Fibroblast of the conjunctiva (primary cell): Measurements from ENCODE around the gene RBM19.
"Not testable (repeated sequence)": the region's sequence is repeated elsewhere in the genome, so short reads cannot be mapped to it uniquely, and the experiment has no call there.

Source experiments
- DNase-seq: peaks from one replicate; pipeline ENCODE4 v3.0.0-alpha.2; 2010; ENCODE audit warnings: low read depth

The RBM19 gene

GRCh38 chr12:113827539-113828114 is 138.5 kb downstream of the RBM19 start:
- no peak for DNase-seq

DNA sequence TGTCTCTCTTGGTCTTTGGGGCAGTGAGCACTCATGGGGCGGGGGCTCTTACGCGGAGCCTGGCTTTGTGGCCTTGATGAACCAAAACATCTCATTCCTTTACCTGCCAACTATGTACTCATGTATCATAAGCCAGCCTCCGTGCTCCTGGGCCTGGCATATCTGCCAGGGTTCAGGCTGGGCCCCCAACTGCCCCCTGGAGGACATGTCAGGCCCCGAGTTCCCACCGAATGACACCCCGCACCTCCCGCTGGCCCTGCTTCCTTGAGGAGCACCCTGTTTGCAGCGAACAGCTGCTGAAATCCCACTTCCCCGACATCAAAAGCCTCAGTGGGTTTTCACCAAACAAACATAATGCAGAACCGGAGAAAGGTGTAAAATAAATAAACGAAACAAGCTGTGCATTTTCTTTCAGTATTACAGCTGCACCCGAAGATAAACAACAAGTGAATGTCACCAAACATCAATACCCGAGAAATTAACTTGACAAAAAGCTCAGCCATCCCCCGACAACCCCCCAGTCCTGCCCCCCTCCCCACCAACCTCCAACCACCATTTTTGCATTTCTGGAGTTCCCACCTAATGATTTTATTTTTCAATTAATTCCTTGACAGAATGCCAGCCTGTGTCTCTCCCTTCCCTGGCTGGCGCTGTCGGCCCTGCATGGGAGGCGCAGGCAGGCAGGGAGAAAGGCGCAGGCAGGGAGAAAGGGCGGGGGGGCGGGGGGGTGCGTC is 139.2 kb downstream of the RBM19 start:
- DNase-seq = no peak

- no peak for DNase-seq
Observed at GRCh38 chr12:113825705-113826104, 140.4 kb downstream of the RBM19 start.

DNA sequence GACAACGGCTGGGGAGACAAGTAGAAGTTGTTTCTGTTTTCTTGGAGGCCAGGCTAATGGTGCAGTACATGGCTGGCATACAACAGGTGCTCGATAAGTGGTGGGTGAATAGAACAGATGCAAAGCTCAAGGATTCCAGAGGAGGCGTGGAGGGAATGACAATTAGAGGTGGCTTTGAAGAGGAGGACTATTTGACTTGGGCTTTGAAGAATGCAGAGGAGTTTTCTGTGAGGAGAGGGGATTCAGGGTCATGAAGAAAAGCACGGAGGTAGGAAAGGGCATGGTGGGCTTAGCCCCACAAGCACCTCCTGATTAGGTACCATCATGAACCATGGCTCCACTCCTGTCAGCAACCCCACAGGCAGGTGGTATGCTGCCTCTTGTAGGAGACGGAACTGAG is 142.3 kb downstream of the RBM19 start:
- no peak for DNase-seq

- no peak for DNase-seq
Observed at GRCh38 chr12:113823016-113823415, 143.1 kb downstream of the RBM19 start.

- DNase-seq = no peak
Observed at GRCh38 chr12:113820842-113821241, 145.3 kb downstream of the RBM19 start.

DNA sequence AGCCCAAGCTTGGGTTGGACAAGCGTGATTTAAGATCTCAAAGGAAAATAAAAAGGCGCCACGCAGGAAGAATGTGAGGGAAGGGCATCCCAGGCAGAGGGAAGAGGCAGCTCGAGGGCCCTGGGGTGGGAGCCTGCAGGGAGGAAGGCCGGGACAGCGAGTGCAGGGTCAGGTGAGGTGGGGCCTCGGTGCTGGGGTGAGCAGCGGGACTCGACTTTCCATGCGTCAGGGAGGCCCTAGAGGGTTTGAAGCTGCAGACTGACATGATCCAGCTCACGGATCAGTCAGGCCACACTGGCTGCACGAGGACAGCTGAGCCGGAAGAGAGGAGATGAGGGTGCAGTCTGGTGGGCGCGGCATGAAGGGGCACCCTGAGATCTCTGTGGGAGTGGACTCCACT is 145.8 kb downstream of the RBM19 start:
- no peak for DNase-seq

GRCh38 chr12:113819495-113819894 is 146.6 kb downstream of the RBM19 start:
- no peak for DNase-seq

- no peak for DNase-seq
Observed at GRCh38 chr12:113818833-113819232, 147.3 kb downstream of the RBM19 start.

DNA sequence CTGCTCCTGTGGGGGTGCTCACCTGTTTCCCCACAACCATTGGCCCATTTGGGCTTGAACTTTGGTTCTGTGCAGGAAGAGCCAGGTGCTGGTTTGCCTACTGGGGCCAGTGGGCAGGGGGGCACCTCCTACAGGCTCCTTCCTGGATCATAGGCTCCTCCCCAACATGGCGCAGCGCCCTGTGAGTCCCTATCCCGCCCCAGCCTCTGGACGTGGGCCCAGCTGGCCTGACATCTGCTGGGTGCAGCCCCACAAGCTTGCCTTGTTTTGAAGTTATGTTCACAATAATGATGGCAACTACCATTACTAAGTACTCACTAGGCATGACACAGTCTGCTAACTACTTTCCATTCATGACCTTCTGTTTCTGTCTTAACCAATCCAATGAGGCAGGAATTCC is 147.8 kb downstream of the RBM19 start:
- no peak for DNase-seq

DNA sequence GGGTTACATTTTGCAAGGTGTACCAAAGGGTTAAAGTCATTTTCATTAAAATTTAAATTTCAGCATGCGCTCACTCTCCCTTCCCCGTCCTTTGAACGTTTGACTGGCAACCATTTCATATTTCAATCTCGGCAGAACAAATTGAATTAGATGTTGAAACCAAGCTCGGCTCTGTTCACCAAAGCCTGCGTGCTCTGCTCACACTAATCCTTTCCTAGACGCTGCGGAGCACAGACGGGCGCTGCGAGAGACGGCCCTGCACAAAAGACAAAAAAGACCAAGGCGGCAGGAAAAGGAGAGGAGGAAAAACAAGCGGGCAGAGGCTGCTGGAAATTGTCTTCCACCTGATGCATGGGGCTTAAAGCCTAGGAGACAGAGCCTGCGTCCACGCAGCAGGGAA is 149.3 kb downstream of the RBM19 start:
- DNase-seq = no peak

GRCh38 chr12:113815031-113815430 is 151.1 kb downstream of the RBM19 start:
- no peak for DNase-seq

- no peak for DNase-seq
Observed at GRCh38 chr12:113813229-113813541, 152.9 kb downstream of the RBM19 start.

GRCh38 chr12:113812411-113813228 is 153.5 kb downstream of the RBM19 start:
- no peak for DNase-seq

GRCh38 chr12:113809462-113810220 is 156.5 kb downstream of the RBM19 start:
- DNase-seq = not testable (repeated sequence)

GRCh38 chr12:113808095-113808951 is 157.8 kb downstream of the RBM19 start:
- DNase-seq = no peak

DNA sequence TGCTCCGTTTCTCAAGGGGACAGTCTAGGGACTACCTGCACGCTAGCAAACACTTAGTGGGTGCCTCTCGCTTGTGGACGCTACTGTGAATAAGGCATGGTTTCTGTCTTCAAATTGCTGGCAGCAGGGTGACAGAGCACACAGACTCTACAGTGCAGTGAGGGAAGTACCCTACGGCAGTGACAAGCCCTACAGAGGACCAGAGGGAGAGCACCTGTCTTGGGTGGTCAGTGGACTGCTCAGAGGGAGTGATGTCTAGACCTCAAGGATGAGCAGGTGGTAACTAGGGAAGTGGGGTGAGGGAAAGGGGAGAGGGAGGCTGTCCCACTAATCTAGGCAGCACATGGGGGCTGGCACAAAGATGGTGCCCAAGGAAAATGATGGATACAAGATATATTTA is 160.5 kb downstream of the RBM19 start:
- DNase-seq = no peak

- no peak for DNase-seq
Observed at GRCh38 chr12:113804961-113805600, 161.0 kb downstream of the RBM19 start.

DNA sequence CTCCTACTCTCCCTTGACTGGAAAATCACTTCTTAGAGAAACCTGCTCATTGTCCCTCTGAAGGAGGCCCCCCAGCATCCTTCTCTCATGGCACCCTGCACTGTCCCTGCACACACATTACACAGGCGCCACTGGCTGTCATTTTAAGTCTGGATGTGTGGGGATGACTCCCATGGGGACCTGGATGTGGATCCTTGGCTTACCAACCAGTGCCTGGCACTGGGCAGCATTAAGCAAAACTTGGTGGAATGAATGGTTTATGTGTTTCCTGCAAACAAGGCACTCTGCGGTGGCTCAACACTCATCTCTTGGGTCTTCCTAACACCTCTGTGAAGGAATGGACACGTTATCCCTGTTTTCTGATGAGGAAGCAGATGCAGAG is 162.4 kb downstream of the RBM19 start:
- DNase-seq = no peak

- DNase-seq = no peak
Observed at GRCh38 chr12:113802966-113803758, 163.0 kb downstream of the RBM19 start.
